ENCODE measurements around the gene PRR23E.

PRR23E gene

DNA sequence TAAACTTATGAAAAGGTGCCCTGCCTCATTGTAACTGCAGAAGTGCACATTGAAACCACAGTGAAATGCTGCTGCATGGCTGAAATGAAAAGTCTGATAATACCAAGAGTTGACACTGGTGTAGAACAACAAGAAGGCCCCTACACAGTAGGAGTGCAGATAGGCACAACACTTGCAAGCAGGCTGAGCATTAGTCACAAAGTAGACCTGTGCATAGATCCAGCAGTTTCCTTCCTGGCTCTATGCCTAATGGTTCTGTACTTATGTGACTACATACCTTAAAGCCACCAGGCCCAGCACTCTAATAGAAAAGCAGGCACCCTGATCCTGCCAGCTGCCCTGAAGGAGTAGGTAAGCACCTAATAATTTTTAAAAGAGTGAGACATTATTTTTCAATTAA, 41.8 kb downstream of the PRR23E start:
- Histone ChIP-seq H3K27ac (no peak overlapping the region), H3K9me3 (ENCODE audit: severe bottlenecking) (peaks cover 3% of the 10 kb centered on the region), H3K36me3 (no peaks in the 10 kb centered on the region), H3K27me3 (ENCODE audit: insufficient read depth, low read depth, severe bottlenecking) (no peaks in the 10 kb centered on the region), H3K4me3 (ENCODE audit: low read depth, low read length) (no peak overlapping the region)
- DNase-seq: no peak
- TF ChIP-seq, protein P1, sequence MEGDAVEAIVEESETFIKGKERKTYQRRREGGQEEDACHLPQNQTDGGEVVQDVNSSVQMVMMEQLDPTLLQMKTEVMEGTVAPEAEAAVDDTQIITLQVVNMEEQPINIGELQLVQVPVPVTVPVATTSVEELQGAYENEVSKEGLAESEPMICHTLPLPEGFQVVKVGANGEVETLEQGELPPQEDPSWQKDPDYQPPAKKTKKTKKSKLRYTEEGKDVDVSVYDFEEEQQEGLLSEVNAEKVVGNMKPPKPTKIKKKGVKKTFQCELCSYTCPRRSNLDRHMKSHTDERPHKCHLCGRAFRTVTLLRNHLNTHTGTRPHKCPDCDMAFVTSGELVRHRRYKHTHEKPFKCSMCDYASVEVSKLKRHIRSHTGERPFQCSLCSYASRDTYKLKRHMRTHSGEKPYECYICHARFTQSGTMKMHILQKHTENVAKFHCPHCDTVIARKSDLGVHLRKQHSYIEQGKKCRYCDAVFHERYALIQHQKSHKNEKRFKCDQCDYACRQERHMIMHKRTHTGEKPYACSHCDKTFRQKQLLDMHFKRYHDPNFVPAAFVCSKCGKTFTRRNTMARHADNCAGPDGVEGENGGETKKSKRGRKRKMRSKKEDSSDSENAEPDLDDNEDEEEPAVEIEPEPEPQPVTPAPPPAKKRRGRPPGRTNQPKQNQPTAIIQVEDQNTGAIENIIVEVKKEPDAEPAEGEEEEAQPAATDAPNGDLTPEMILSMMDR (IDR thresholded peaks at IDR 0.05; ENCODE audit: low read depth, low read length): no peak

GRCh38 chr3:127235706-127236105, 42.8 kb downstream of the PRR23E start:
- no peak overlapping the region for H3K27ac ChIP-seq
- no peak for DNase-seq
- peaks cover 1% of the 10 kb centered on the region for H3K9me3 ChIP-seq (ENCODE audit: severe bottlenecking)
- no peak overlapping the region for H3K4me3 ChIP-seq (ENCODE audit: low read depth, low read length)
- no peaks in the 10 kb centered on the region for H3K36me3 ChIP-seq
- no peaks in the 10 kb centered on the region for H3K27me3 ChIP-seq (ENCODE audit: insufficient read depth, low read depth, severe bottlenecking)
- TF ChIP-seq, protein P1 (IDR thresholded peaks at IDR 0.05; ENCODE audit: low read depth, low read length): no peak

DNA sequence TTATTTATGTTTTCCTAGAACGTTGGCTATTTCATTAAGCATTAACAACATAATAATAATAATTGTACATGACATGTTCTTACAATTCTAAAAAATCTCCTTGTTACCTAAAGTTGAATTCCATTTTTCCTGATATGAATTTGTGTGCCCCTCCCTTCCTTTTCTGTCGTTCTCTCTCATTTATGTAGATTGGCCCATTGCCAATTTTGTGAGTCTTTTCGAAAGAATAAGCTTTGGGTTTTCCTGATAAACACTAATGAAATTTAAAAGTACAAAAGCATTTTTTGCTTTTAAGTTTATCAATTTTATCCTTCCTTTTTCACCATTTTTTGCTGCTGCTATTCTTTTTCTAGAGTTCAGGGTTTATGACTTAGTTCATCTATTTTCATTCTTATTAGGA, 44.9 kb downstream of the PRR23E start:
- Histone ChIP-seq H3K4me3 (ENCODE audit: low read depth, low read length) (no peak overlapping the region), H3K36me3 (no peaks in the 10 kb centered on the region), H3K9me3 (ENCODE audit: severe bottlenecking) (no peaks in the 10 kb centered on the region), H3K27ac (no peak overlapping the region), H3K27me3 (ENCODE audit: insufficient read depth, low read depth, severe bottlenecking) (no peaks in the 10 kb centered on the region)
- no peak for DNase-seq
- TF ChIP-seq, protein P1 (IDR thresholded peaks at IDR 0.05; ENCODE audit: low read depth, low read length): no peak

DNA sequence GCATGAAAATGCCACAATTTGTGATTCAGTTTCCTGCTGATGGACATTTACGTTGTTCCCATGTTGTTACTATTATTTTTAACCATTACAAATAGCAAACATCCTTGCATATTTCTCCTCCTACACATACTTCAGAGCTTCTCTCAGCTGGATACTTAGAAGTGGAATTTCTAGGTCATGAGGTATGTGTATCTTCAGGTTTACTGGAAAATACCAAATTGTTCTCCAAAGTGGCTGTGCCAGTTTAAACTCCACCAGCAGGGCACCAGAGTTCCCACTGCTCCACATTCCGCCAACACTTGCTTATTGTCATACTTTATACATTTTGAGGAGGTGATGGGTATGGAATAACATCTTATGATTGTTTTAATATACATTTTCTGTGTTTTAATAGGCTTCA, 45.7 kb downstream of the PRR23E start:
- no peak for DNase-seq
- Histone ChIP-seq H3K36me3 (no peaks in the 10 kb centered on the region), H3K4me3 (ENCODE audit: low read depth, low read length) (no peak overlapping the region), H3K9me3 (ENCODE audit: severe bottlenecking) (no peaks in the 10 kb centered on the region), H3K27ac (no peak overlapping the region), H3K27me3 (ENCODE audit: insufficient read depth, low read depth, severe bottlenecking) (no peaks in the 10 kb centered on the region)
- TF ChIP-seq, protein P1 (IDR thresholded peaks at IDR 0.05; ENCODE audit: low read depth, low read length): no peak

DNA sequence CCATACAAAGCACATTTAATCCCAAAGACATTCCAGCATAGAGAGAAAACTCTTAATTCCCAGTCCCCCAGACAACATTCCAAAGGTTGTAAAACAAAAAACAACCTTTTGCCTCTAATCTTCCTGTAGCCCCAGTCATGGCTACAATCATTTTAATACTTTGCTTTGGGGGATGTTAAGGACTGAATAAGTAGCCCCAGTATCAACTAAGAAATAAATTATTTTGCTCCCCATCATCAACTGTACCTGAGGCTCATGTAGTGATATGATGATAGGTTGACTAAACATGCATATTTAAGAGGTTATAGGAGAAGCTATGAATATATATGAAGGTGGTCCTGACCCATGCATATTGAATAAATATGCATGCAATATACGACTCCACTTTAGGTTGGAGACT, 54.4 kb downstream of the PRR23E start:
- Histone ChIP-seq H3K27me3 (ENCODE audit: insufficient read depth, low read depth, severe bottlenecking) (no peaks in the 10 kb centered on the region), H3K27ac (no peak overlapping the region), H3K4me3 (ENCODE audit: low read depth, low read length) (no peak overlapping the region), H3K9me3 (ENCODE audit: severe bottlenecking) (peaks cover 2% of the 10 kb centered on the region), H3K36me3 (no peaks in the 10 kb centered on the region)
- no peak for DNase-seq
- TF ChIP-seq, protein P1 (IDR thresholded peaks at IDR 0.05; ENCODE audit: low read depth, low read length): no peak
